GM12878 (cell line): ENCODE measurements around the gene TCF4. TPM values are rescaled to one million over a fixed set of nuclear protein-coding genes. Genes with fewer than 3 reads are reported as not detected.

ENCODE experiments used
- ATAC-seq: fragments of 200-7000 bp; cut with Tn5 transposase; 3 replicates; pipeline ENCODE4 v1.9.1; 2020; ENCODE audit warnings: mild to moderate bottlenecking, moderate library complexity
- BruUV-seq: library from RNA; stranded (reverse); fragments of 400-500 nt; replicated peaks from 2 replicates; lab custom pipeline; 2021; lab: Mats Ljungman, UMichigan
- CTCF ChIA-PET: fragments of 300-600 bp; sonication (Branson Sonifier 250); formaldehyde crosslinking; extraction: SDS; loops from one replicate; lab custom pipeline; 2021; ENCODE audit warnings: inconsistent platforms; lab: Yijun Ruan, JAX
- POLR2A ChIA-PET: fragments of 350-600 bp; formaldehyde crosslinking; extraction: SDS; loops from one replicate; lab custom pipeline; 2021; ENCODE audit warnings: inconsistent platforms; lab: Charles Lee
- RAD21 ChIA-PET: fragments of 300-600 bp; sonication (Branson Sonifier 250); formaldehyde crosslinking; loops from one replicate; lab custom pipeline; 2023; ENCODE audit warnings: antibody characterized with exemption; ENCODE audit not compliant: unreplicated experiment; lab: Charles Lee
- SMC1A ChIA-PET: fragments of 300-600 bp; sonication (Branson Sonifier 250); formaldehyde crosslinking; loops from one replicate; lab custom pipeline; 2023; ENCODE audit not compliant: unreplicated experiment, uncharacterized antibody; lab: Charles Lee
- DNase-seq: peaks from one replicate; pipeline ENCODE4 v3.0.0-alpha.2; 2011; ENCODE audit warnings: low read depth, low spot score
- FAIRE-seq: peaks from 3 replicates; lab custom pipeline; 2011; peaks lifted over from hg19 to GRCh38; lab: Jason Lieb, UNC
- H2AFZ ChIP-seq: 2 replicates; pipeline ENCODE4 v1.6.0; 2011; ENCODE audit warnings: low read depth, low read length, control low read depth; ENCODE audit not compliant: control insufficient read depth
- H3K27ac ChIP-seq: 2 replicates; pipeline ENCODE4 v1.5.1; 2011; ENCODE audit warnings: control low read depth; ENCODE audit not compliant: control insufficient read depth, insufficient read depth
- H3K27me3 ChIP-seq, 2 experiments: replicated peaks in 1 of 2; 2 replicates each; pipeline versions ENCODE4 v1.6.0 to v1.6.1; 2011; ENCODE audit warnings: low read length in 1 of 2; ENCODE audit not compliant: control insufficient read depth in 2 of 2, insufficient read depth in 2 of 2
- H3K36me3 ChIP-seq, 2 experiments: 2 replicates each; pipeline ENCODE4 v1.5.1; 2011; ENCODE audit warnings: low read length in 1 of 2; ENCODE audit not compliant: control insufficient read depth in 2 of 2, insufficient read depth in 2 of 2
- H3K4me1 ChIP-seq: 2 replicates; pipeline ENCODE4 v1.6.1; 2011; ENCODE audit warnings: mild to moderate bottlenecking, low read length, moderate library complexity, mixed read lengths; ENCODE audit not compliant: control insufficient read depth, insufficient read depth
- H3K4me2 ChIP-seq: 2 replicates; pipeline ENCODE4 v1.6.0; 2011; ENCODE audit warnings: control low read depth; ENCODE audit not compliant: control insufficient read depth, insufficient read depth
- H3K4me3 ChIP-seq: fragments of 200-600 bp; sonication (generic); 2 replicates; pipeline ENCODE4 v1.5.1; 2016
- H3K79me2 ChIP-seq: 2 replicates; pipeline ENCODE4 v1.6.0; 2011; ENCODE audit warnings: low read length; ENCODE audit not compliant: control insufficient read depth, insufficient read depth
- H3K9ac ChIP-seq: 2 replicates; pipeline ENCODE4 v1.8.0; 2011; ENCODE audit warnings: low read length, control low read depth, mixed read lengths; ENCODE audit not compliant: control insufficient read depth, insufficient read depth
- H3K9me3 ChIP-seq: replicated peaks from 3 replicates; pipeline ENCODE4 v1.5.1; 2011; ENCODE audit warnings: mild to moderate bottlenecking, low read length; ENCODE audit not compliant: control insufficient read depth, insufficient read depth
- H4K20me1 ChIP-seq: 2 replicates; pipeline ENCODE4 v1.6.0; 2011; ENCODE audit not compliant: control insufficient read depth, insufficient read depth
- BACH1 ChIP-seq: fragments of 450-650 bp; IDR thresholded peaks from 2 replicates; pipeline ENCODE4 v1.6.1; 2017; ENCODE audit warnings: mild to moderate bottlenecking, borderline replicate concordance
- EGR1 ChIP-seq, 2 experiments: IDR thresholded peaks; 1 replicate in 1 of 2; 2 replicates in 1 of 2; pipeline ENCODE4 v1.6.1; 2011 to 2012; ENCODE audit warnings: low read depth in 2 of 2, low read length in 2 of 2, borderline replicate concordance in 1 of 2, mild to moderate bottlenecking in 1 of 2, moderate library complexity in 1 of 2
- NFYB ChIP-seq: IDR thresholded peaks from 2 replicates; pipeline ENCODE4 v1.6.1; 2011; ENCODE audit warnings: low read depth, mild to moderate bottlenecking, low read length, improper control_type of control experiment, moderate library complexity; ENCODE audit not compliant: insufficient read depth
- POU2F2 ChIP-seq: IDR thresholded peaks from 3 replicates; pipeline ENCODE4 v1.6.1; 2011; ENCODE audit warnings: low read depth, mild to moderate bottlenecking, low read length, borderline replicate concordance
- RAD21 ChIP-seq: IDR thresholded peaks from 2 replicates; pipeline ENCODE4 v1.6.1; 2011; ENCODE audit warnings: mild to moderate bottlenecking, low read depth, low read length, moderate library complexity; ENCODE audit not compliant: insufficient read depth
- STAT3 ChIP-seq: IDR thresholded peaks from 2 replicates; pipeline ENCODE4 v1.6.1; 2011; ENCODE audit warnings: low read depth, low read length, improper control_type of control experiment
- YBX1 ChIP-seq: fragments of 450-650 bp; IDR thresholded peaks from 2 replicates; pipeline ENCODE4 v1.6.1; 2016; ENCODE audit warnings: antibody characterized with exemption
- WGBS: methylation state at CpG from one replicate; pipeline ENCODE4 v1.1.6; 2016; ENCODE audit warnings: low lambda C conversion rate; ENCODE audit not compliant: insufficient replicate concordance, insufficient coverage; ENCODE audit errors: missing lambda C conversion rate; 5-methylcytosine and 5-hydroxymethylcytosine counted together
- in situ Hi-C: fragments of 300-500 bp; cut with MboI; formaldehyde crosslinking; loops from 9 replicates; pipeline ENCODE4 v1.14.3; 2018; ENCODE audit warnings: mixed read lengths
- intact Hi-C: fragments of 100-400 bp; cut with micrococcal nuclease; formaldehyde crosslinking; loops from one replicate; pipeline ENCODE4 v1.14.2; 2022; ENCODE audit not compliant: unreplicated experiment
- polyA plus RNA-seq, 11 experiments: library from polyadenylated mRNA; depleted of rRNA in 4 of 11; unstranded in 6 of 11; stranded (reverse) in 5 of 11; fragments of >200 nt; fragmentation: Nextera tagmentation in 4 of 11; fragmentation: Illumina TruSeq in 1 of 11; extraction: Ambion mirVana in 4 of 11; extraction: Trizol in 1 of 11; gene quantifications; 1 replicate in 1 of 11; 2 replicates in 10 of 11; pipeline versions ENCODE4 v1.2.1 to v1.2.3, GENCODE V29; 2011 to 2016; ENCODE audit warnings: inconsistent platforms in 2 of 11, missing spikeins in 2 of 11, low read depth in 1 of 11
- total RNA-seq, 4 experiments: library from RNA; depleted of rRNA in 3 of 4; stranded (reverse); fragments of >200 nt in 3 of 4; fragmentation: Illumina TruSeq in 1 of 4; extraction: Trizol in 1 of 4; gene quantifications; 2 replicates each; pipeline versions ENCODE4 v1.2.1 to v1.2.3, GENCODE V29; 2013 to 2021
- TF ChIP-seq, protein P1 (sequence below): fragments of 450-650 bp; IDR thresholded peaks from 2 replicates; pipeline ENCODE4 v1.6.1; 2017; ENCODE audit warnings: mild to moderate bottlenecking

Gene TCF4
- total and polyA plus RNA-seq, 10 of the 15 experiments (the other 5 are each of a cell fraction or from before 2014, with no cell fraction given): 15.2 to 94.0 (median 31.5) TPM

DNA sequence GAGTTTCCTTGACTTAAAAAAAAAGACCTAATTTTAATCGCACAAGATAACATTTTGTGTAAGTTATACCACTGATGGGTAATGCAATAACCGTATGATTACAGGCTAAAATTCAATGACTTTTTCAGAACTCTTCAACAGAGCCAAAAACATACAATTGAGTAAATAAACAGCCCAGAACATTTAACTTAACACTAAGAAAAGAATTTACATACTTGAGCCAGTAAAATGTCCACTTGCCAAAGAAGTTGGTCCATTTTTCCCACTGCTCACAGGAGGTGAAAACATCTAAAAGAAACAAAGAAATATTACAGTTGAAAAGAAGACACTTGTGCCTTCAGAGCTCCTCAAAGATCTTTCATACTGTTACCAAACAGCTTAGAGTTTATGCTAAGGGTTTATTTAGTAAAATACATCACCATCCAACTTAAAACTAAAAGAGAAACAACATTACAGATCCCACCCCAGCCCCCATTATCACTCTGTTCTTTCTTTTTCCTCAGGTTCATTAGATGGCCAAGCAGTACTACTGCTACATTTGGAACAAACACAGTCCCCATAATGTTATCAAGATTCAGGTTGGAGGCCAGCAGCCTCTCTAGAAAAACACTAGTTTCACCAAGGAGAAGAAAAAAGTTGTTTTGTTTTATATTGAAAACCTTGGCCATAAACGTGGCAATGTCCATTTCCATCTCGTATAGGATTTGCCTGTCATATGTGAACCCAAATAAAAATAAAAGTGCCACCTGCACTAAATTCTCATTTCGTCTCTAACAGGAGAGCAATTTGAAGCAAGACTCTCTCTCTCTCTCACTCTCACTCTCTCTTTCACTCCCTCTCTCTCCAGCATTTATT lies 2.7 kb downstream of the TCF4 start:
- WGBS: 21% methylated on average over 5 of the region's 5 CpGs
- Histone ChIP-seq H3K9ac (no peak overlapping the region), H3K9me3 (peaks cover 4% of the 10 kb centered on the region; the same call in 2 of the 3 replicates), H3K4me2 (no peak overlapping the region), H3K4me3 (no peak overlapping the region), H3K4me1 (no peaks in the 10 kb centered on the region), H3K79me2 (no peaks in the 10 kb centered on the region), H3K27me3 (peaks cover 0 to 7% of the 10 kb centered on the region in 2 experiments; a peak in 3 of 4 replicates), H4K20me1 (no peaks in the 10 kb centered on the region), H2AFZ (no peak overlapping the region)
- no peak for FAIRE-seq
- CTCF ChIA-PET: no interaction called here
- POLR2A ChIA-PET: no interaction called here
- no peak for ATAC-seq
- no peak for DNase-seq
- in situ Hi-C loops: no loop called here
- RAD21 ChIA-PET: no interaction called here
- no TSS peak for BruUV-seq
- TF ChIP-seq POU2F2 (no peak), YBX1 (no peak), STAT3 (no peak), EGR1 (IDR thresholded peaks at IDR 0.05; ENCODE audit: borderline replicate concordance in 1 of 2, low read depth in 2 of 2, low read length in 2 of 2) (no peak), BACH1 (no peak), NFYB (no peak), RAD21 (no peak)
- TF ChIP-seq, protein P1, sequence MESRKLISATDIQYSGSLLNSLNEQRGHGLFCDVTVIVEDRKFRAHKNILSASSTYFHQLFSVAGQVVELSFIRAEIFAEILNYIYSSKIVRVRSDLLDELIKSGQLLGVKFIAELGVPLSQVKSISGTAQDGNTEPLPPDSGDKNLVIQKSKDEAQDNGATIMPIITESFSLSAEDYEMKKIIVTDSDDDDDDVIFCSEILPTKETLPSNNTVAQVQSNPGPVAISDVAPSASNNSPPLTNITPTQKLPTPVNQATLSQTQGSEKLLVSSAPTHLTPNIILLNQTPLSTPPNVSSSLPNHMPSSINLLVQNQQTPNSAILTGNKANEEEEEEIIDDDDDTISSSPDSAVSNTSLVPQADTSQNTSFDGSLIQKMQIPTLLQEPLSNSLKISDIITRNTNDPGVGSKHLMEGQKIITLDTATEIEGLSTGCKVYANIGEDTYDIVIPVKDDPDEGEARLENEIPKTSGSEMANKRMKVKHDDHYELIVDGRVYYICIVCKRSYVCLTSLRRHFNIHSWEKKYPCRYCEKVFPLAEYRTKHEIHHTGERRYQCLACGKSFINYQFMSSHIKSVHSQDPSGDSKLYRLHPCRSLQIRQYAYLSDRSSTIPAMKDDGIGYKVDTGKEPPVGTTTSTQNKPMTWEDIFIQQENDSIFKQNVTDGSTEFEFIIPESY: no peak
- TF ChIP-seq, all 136 proteins: peak for 0
- SMC1A ChIA-PET: no interaction called here
- no peaks in the 10 kb centered on the region for H3K36me3 ChIP-seq
- intact Hi-C loops: loop anchor here (10.0 kb wide), 1 partner anchor 170 kb away; no protein-coding TSS in a partner anchor
- H3K27ac ChIP-seq: no peak overlapping the region
